ENCODE data around the gene CLDN3. TPM values are rescaled to one million over a fixed set of nuclear protein-coding genes. Genes with fewer than 3 reads are reported as not detected.

The CLDN3 gene
- total RNA-seq, 1 donor from 2014 or later = 0.32 TPM

- Mint-ChIP-seq H3K9me3 (ENCODE audit: low read depth) (no peaks in the 10 kb centered on the region), H3K4me3 (ENCODE audit: unreplicated experiment) (no peak overlapping the region), H3K4me1 (ENCODE audit: low read depth) (peaks cover 8% of the 10 kb centered on the region), H3K27ac (ENCODE audit: unreplicated experiment) (no peak overlapping the region), H3K36me3 (ENCODE audit: low read depth) (no peaks in the 10 kb centered on the region), H3K27me3 (ENCODE audit: low read depth) (peaks cover 2% of the 10 kb centered on the region)
- DNase-seq (ENCODE audit: low spot score) = no peak
- no peak for TF ChIP-seq CTCF (IDR thresholded peaks at IDR 0.05)
Measured at GRCh38 chr7:73730485-73730884, 39.6 kb downstream of the CLDN3 start.

GRCh38 chr7:73728551-73728950 lies 41.5 kb downstream of the CLDN3 start:
- no peak for TF ChIP-seq CTCF (IDR thresholded peaks at IDR 0.05)
- Mint-ChIP-seq H3K27ac (ENCODE audit: unreplicated experiment) (no peak overlapping the region), H3K36me3 (ENCODE audit: low read depth) (no peaks in the 10 kb centered on the region), H3K4me3 (ENCODE audit: unreplicated experiment) (no peak overlapping the region), H3K4me1 (ENCODE audit: low read depth) (no peaks in the 10 kb centered on the region), H3K27me3 (ENCODE audit: low read depth) (peaks cover 2% of the 10 kb centered on the region), H3K9me3 (ENCODE audit: low read depth) (no peaks in the 10 kb centered on the region)
- DNase-seq (ENCODE audit: low spot score) = no peak

DNA sequence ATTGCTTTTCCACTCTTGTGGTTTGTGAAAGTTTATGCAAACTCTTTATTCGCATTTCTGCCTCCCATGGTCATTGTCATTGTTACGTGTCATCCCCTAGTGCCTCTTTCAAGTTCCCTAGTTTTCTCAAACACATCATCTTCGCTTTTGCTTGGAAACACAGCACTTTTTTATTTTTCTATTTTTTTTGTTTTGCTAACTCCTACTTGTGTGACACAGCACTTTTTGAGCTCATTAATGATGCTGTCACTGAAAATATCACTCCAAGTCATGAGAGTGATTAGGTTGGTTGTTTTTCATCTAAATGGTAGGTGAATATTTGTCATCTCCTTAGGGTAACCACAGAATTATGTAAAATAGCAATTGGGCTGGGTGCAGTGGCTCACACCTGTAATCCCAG lies 42.1 kb downstream of the CLDN3 start:
- no peak overlapping the region for H3K27ac Mint-ChIP-seq (ENCODE audit: unreplicated experiment)
- no peaks in the 10 kb centered on the region for H3K4me1 Mint-ChIP-seq (ENCODE audit: low read depth)
- no peak for TF ChIP-seq CTCF (IDR thresholded peaks at IDR 0.05)
- H3K9me3 Mint-ChIP-seq (ENCODE audit: low read depth) = no peaks in the 10 kb centered on the region
- H3K27me3 Mint-ChIP-seq (ENCODE audit: low read depth) = peaks cover 2% of the 10 kb centered on the region
- no peak for DNase-seq (ENCODE audit: low spot score)
- no peaks in the 10 kb centered on the region for H3K36me3 Mint-ChIP-seq (ENCODE audit: low read depth)
- no peak overlapping the region for H3K4me3 Mint-ChIP-seq (ENCODE audit: unreplicated experiment)

DNA sequence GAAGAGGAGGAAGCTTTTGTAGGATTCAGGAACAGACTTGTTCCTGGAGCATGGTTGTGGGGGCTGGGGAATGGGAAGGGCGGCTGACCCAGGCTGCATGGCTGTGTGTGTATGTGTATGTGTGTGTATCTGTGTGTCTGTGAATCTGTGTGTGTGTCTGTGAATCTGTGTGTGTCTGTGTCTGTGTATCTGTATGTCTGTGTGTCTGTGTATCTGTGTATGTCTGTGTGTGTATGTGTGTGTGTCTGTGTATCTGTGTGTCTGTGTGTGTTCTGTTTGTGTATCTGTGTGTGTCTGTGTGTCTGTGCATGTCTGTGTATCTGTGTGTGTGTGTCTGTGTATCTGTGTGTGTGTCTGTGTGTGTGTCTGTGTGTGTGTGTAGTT lies 44.0 kb downstream of the CLDN3 start:
- DNase-seq (ENCODE audit: low spot score) = no peak
- Mint-ChIP-seq H3K27me3 (ENCODE audit: low read depth) (peaks cover 2% of the 10 kb centered on the region), H3K36me3 (ENCODE audit: low read depth) (no peaks in the 10 kb centered on the region), H3K27ac (ENCODE audit: unreplicated experiment) (no peak overlapping the region), H3K9me3 (ENCODE audit: low read depth) (no peaks in the 10 kb centered on the region), H3K4me3 (ENCODE audit: unreplicated experiment) (no peak overlapping the region), H3K4me1 (ENCODE audit: low read depth) (peaks cover 12% of the 10 kb centered on the region)
- peak; percentile 50 for TF ChIP-seq CTCF (IDR thresholded peaks at IDR 0.05)

GRCh38 chr7:73723813-73724212 lies 46.3 kb downstream of the CLDN3 start:
- DNase-seq (ENCODE audit: low spot score) = no peak
- no peak overlapping the region for H3K4me3 Mint-ChIP-seq (ENCODE audit: unreplicated experiment)
- H3K27me3 Mint-ChIP-seq (ENCODE audit: low read depth) = peaks cover 2% of the 10 kb centered on the region
- no peaks in the 10 kb centered on the region for H3K36me3 Mint-ChIP-seq (ENCODE audit: low read depth)
- H3K27ac Mint-ChIP-seq (ENCODE audit: unreplicated experiment) = no peak overlapping the region
- no peaks in the 10 kb centered on the region for H3K9me3 Mint-ChIP-seq (ENCODE audit: low read depth)
- peaks cover 22% of the 10 kb centered on the region for H3K4me1 Mint-ChIP-seq (ENCODE audit: low read depth)
- TF ChIP-seq CTCF (IDR thresholded peaks at IDR 0.05) = no peak

Data from chondrocyte (in vitro differentiated cells).